ENCODE results near the gene FAM47E. TPM values are rescaled to one million over a fixed set of nuclear protein-coding genes. Genes with fewer than 3 reads are reported as not detected.
A peak's percentile ranks its signal among the peaks of the same experiment; 100 is the strongest.

The FAM47E gene
- total and polyA plus RNA-seq, 2 of the 13 experiments (the other 11 are each of a cell fraction or from before 2014, with no cell fraction given), result 0.33 to 0.66 TPM

DNA sequence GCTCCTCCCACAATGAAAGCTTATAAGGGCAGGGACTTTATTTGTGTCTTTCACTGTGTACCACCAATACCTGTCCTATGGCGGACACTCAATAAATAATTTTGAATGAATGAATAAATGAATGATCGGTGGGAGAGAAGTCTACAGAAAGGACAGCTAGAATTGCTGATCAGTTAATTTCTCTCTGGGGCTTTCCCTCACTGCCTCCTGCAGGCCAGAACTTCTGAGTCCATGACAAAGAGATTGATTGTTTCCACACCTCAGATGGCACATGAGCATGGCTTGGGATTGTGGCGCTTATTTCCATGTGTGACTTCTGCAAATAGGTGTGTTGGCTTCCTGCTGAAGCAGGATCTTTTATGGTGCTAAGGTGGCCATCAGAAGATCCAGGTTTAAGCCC is 6.3 kb downstream of the FAM47E start:
- POLR2A ChIA-PET, result no interaction called here
- Histone ChIP-seq H2AFZ (ENCODE audit: low read length) (no peak overlapping the region), H3K9me3 (ENCODE audit: low read length) (no peaks in the 10 kb centered on the region), H3K4me2 (ENCODE audit: low read depth, low read length) (no peak overlapping the region), H3K4me1 (ENCODE audit: insufficient read depth, low read length) (peaks cover 34% of the 10 kb centered on the region), H3K27ac (ENCODE audit: extremely low read length, insufficient read depth, low read length) (no peak overlapping the region), H4K20me1 (ENCODE audit: insufficient read depth, low read length) (no peaks in the 10 kb centered on the region), H3K27me3 (ENCODE audit: control insufficient read depth in 1 of 2, insufficient read depth in 2 of 2, low read length in 2 of 2) (no peaks in the 10 kb centered on the region), H3K9ac (ENCODE audit: insufficient read depth, low read depth, low read length) (no peak overlapping the region), H3K36me3 (replicated peaks in 1 of 2; ENCODE audit: control insufficient read depth in 1 of 2, insufficient read depth in 2 of 2, low read length in 2 of 2) (no peaks in the 10 kb centered on the region), H3K79me2 (ENCODE audit: insufficient read depth, low read length) (no peaks in the 10 kb centered on the region), H3K4me3 (replicated peaks in 1 of 3; ENCODE audit: insufficient read depth in 1 of 3, low read depth in 2 of 3, low read length in 3 of 3) (no peak overlapping the region)
- in situ Hi-C loops (cut with HindIII; ENCODE audit: extremely low pct_ligation_motif_present, low pct_unique_long_range_greater_than_20kb) (loop anchor here (10.0 kb wide), 1 partner anchor 117 kb away; no protein-coding TSS in a partner anchor), intact Hi-C loops (cut with micrococcal nuclease; ENCODE audit: unreplicated experiment) (no loop called here)
- CTCF ChIA-PET (ENCODE audit: low intra/inter-chr PET ratio, low total read pairs), result no interaction called here
- DNase-seq (ENCODE audit: low spot score) (no peak), FAIRE-seq (no peak), ATAC-seq (peak; percentile 60)
- BruUV-seq (replicated peaks), result no TSS peak
- TF ChIP-seq MAFF (IDR thresholded peaks at IDR 0.05; ENCODE audit: low read depth, low read length), result peak; percentile 35; the same call in 1 of the 2 replicates
- TF ChIP-seq ZNF343 (CRISPR knock-in tag; IDR thresholded peaks at IDR 0.05), result no peak
- TF ChIP-seq MAFK (conservative IDR thresholded peaks at IDR 0.05 in 1 of 2, IDR thresholded peaks at IDR 0.05 in 1 of 2; ENCODE audit: low read length in 2 of 2), result peak; percentile 34 to 51; a peak in 2 of 4 replicates
- TF ChIP-seq ZNF644 (CRISPR knock-in tag; IDR thresholded peaks at IDR 0.05; ENCODE audit: low read depth), result peak; percentile 24; the same call in 1 of the 2 replicates
- 42% methylated on average over 3 of the region's 3 CpGs for WGBS (ENCODE audit: low lambda C conversion rate)

DNA sequence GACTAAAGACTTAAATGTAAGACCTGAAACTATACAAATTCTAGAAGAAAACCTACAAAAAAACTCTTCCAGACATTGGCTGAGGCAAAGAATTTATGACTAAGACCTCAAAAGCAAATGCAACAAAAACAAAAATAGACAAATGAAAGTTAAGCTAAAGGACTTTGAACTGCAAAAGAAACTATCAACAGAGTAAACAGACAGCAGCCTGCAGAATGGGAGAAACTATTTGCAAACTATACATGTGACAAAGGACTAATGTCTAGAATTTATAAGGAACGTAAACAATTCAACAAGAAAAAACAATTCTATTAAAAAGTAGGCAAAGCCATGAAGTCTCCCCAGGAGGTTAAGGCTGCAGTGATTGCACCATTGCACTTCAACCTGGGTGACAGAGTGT is 9.1 kb downstream of the FAM47E start:
- ChIA-PET CTCF (ENCODE audit: low intra/inter-chr PET ratio, low total read pairs) (no interaction called here), POLR2A (interaction anchor here (0.9 to 1.4 kb wide), 5 partner anchors 14 to 48 kb away, joined by 3 to 6 read pairs (median 3); no protein-coding TSS in a partner anchor)
- in situ Hi-C loops (cut with HindIII; ENCODE audit: extremely low pct_ligation_motif_present, low pct_unique_long_range_greater_than_20kb), result no loop called here
- TF ChIP-seq, protein P1, sequence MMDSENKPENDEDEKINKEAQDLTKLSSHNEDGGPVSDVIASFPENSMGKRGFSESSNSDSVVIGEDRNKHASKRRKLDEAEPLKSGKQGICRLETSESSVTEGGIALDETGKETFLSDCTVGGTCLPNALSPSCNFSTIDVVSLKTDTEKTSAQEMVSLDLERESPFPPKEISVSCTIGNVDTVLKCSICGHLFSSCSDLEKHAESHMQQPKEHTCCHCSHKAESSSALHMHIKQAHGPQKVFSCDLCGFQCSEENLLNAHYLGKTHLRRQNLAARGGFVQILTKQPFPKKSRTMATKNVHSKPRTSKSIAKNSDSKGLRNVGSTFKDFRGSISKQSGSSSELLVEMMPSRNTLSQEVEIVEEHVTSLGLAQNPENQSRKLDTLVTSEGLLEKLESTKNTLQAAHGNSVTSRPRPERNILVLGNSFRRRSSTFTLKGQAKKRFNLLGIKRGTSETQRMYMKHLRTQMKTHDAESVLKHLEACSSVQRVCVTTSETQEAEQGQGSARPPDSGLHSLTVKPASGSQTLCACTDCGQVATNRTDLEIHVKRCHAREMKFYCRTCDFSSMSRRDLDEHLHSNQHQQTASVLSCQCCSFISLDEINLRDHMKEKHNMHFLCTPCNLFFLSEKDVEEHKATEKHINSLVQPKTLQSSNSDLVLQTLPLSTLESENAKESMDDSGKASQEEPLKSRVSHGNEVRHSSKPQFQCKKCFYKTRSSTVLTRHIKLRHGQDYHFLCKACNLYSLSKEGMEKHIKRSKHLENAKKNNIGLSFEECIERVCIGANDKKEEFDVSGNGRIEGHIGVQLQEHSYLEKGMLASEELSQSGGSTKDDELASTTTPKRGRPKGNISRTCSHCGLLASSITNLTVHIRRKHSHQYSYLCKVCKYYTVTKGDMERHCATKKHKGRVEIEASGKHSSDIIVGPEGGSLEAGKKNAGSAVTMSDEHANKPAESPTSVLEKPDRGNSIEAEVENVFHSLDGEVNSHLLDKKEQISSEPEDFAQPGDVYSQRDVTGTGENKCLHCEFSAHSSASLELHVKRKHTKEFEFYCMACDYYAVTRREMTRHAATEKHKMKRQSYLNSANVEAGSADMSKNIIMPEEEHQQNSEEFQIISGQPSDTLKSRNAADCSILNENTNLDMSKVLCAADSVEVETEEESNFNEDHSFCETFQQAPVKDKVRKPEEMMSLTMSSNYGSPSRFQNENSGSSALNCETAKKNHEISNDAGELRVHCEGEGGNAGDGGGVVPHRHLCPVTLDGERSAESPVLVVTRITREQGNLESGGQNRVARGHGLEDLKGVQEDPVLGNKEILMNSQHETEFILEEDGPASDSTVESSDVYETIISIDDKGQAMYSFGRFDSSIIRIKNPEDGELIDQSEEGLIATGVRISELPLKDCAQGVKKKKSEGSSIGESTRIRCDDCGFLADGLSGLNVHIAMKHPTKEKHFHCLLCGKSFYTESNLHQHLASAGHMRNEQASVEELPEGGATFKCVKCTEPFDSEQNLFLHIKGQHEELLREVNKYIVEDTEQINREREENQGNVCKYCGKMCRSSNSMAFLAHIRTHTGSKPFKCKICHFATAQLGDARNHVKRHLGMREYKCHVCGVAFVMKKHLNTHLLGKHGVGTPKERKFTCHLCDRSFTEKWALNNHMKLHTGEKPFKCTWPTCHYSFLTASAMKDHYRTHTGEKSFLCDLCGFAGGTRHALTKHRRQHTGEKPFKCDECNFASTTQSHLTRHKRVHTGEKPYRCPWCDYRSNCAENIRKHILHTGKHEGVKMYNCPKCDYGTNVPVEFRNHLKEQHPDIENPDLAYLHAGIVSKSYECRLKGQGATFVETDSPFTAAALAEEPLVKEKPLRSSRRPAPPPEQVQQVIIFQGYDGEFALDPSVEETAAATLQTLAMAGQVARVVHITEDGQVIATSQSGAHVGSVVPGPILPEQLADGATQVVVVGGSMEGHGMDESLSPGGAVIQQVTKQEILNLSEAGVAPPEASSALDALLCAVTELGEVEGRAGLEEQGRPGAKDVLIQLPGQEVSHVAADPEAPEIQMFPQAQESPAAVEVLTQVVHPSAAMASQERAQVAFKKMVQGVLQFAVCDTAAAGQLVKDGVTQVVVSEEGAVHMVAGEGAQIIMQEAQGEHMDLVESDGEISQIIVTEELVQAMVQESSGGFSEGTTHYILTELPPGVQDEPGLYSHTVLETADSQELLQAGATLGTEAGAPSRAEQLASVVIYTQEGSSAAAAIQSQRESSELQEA (CRISPR knock-in tag; IDR thresholded peaks at IDR 0.05; ENCODE audit: not compliant biosample characterization), result no peak
- TF ChIP-seq, protein P2, sequence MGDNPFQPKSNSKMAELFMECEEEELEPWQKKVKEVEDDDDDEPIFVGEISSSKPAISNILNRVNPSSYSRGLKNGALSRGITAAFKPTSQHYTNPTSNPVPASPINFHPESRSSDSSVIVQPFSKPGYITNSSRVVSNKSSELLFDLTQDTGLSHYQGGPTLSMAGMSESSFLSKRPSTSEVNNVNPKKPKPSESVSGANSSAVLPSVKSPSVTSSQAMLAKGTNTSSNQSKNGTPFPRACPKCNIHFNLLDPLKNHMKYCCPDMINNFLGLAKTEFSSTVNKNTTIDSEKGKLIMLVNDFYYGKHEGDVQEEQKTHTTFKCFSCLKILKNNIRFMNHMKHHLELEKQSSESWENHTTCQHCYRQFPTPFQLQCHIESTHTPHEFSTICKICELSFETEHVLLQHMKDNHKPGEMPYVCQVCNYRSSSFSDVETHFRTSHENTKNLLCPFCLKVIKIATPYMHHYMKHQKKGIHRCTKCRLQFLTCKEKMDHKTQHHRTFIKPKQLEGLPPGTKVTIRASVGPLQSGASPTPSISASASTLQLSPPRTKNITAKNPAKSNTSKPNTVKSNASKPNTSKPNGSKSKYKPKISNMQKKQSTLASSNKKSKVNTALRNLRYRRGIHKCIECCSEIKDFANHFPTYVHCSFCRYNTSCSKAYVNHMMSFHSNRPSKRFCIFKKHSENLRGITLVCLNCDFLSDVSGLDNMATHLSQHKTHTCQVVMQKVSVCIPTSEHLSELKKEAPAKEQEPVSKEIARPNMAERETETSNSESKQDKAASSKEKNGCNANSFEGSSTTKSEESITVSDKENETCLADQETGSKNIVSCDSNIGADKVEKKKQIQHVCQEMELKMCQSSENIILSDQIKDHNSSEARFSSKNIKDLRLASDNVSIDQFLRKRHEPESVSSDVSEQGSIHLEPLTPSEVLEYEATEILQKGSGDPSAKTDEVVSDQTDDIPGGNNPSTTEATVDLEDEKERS (CRISPR knock-in tag; IDR thresholded peaks at IDR 0.05), result no peak
- TF ChIP-seq PHF21A (CRISPR knock-in tag; IDR thresholded peaks at IDR 0.05), result 0 out of 2 replicates have a peak, but pooled peaks have one; percentile 1

More for the DNA sequence above, 9.1 kb downstream of the FAM47E start:
- DNase-seq (ENCODE audit: low spot score) (peak; percentile 49), ATAC-seq (peak; percentile 54), FAIRE-seq (peak; percentile 30)
- 3% methylated on average over 1 of the region's 1 CpG for WGBS (ENCODE audit: low lambda C conversion rate)
- no peaks in the 10 kb centered on the region for H4K20me1 ChIP-seq (ENCODE audit: insufficient read depth, low read length)
- peak overlapping the region; percentile 54; the same call in 1 of the 2 replicates for H3K4me2 ChIP-seq (ENCODE audit: low read depth, low read length)
- H3K27ac ChIP-seq (ENCODE audit: extremely low read length, insufficient read depth, low read length), result no peak overlapping the region
- no peaks in the 10 kb centered on the region for H3K79me2 ChIP-seq (ENCODE audit: insufficient read depth, low read length)
- H3K36me3 ChIP-seq (replicated peaks in 1 of 2; ENCODE audit: control insufficient read depth in 1 of 2, insufficient read depth in 2 of 2, low read length in 2 of 2), result no peaks in the 10 kb centered on the region
- no TSS peak for BruUV-seq (replicated peaks)
- H3K9me3 ChIP-seq (ENCODE audit: low read length), result no peaks in the 10 kb centered on the region
- no peaks in the 10 kb centered on the region; a peak in 1 of 5 replicates for H3K27me3 ChIP-seq (ENCODE audit: control insufficient read depth in 1 of 2, insufficient read depth in 2 of 2, low read length in 2 of 2)
- no peak overlapping the region for H3K4me3 ChIP-seq (replicated peaks in 1 of 3; ENCODE audit: insufficient read depth in 1 of 3, low read depth in 2 of 3, low read length in 3 of 3)
- no peak overlapping the region for H3K9ac ChIP-seq (ENCODE audit: insufficient read depth, low read depth, low read length)
- H2AFZ ChIP-seq (ENCODE audit: low read length), result no peak overlapping the region
- H3K4me1 ChIP-seq (ENCODE audit: insufficient read depth, low read length), result peaks cover 44% of the 10 kb centered on the region
- intact Hi-C loops (cut with micrococcal nuclease; ENCODE audit: unreplicated experiment), result no loop called here
